Measurements from ENCODE around the gene ASCC2.

Gene ASCC2

GRCh38 chr22:29833392-29833965, 4.6 kb downstream of the ASCC2 start:
- no peak for TF ChIP-seq YY1 (IDR thresholded peaks at IDR 0.05; ENCODE audit: low read depth)
- TF ChIP-seq MAX (IDR thresholded peaks at IDR 0.05), result no peak
- TF ChIP-seq CEBPB (IDR thresholded peaks at IDR 0.05), result no peak
- TF ChIP-seq TCF12 (IDR thresholded peaks at IDR 0.05; ENCODE audit: low read depth), result no peak
- no peak for TF ChIP-seq CREB1 (IDR thresholded peaks at IDR 0.05; ENCODE audit: low read depth)
- TF ChIP-seq EGR1 (IDR thresholded peaks at IDR 0.05), result no peak
- TF ChIP-seq FOXM1 (IDR thresholded peaks at IDR 0.05; ENCODE audit: borderline replicate concordance, low read depth), result no peak
- no peak for TF ChIP-seq TEAD4 (IDR thresholded peaks at IDR 0.05)
- TF ChIP-seq REST (IDR thresholded peaks at IDR 0.05; ENCODE audit: low read depth), result no peak
- no peak for TF ChIP-seq ZBTB7A (IDR thresholded peaks at IDR 0.05; ENCODE audit: low read depth)
- no peak for TF ChIP-seq TAF1 (IDR thresholded peaks at IDR 0.05; ENCODE audit: low read depth)
- TF ChIP-seq NFIC (IDR thresholded peaks at IDR 0.05), result no peak
- no peak for TF ChIP-seq RAD21 (IDR thresholded peaks at IDR 0.05; ENCODE audit: low read depth)
- no peak for TF ChIP-seq USF1 (IDR thresholded peaks at IDR 0.05)
- no peak for TF ChIP-seq EP300 (IDR thresholded peaks at IDR 0.05; ENCODE audit: borderline replicate concordance)

GRCh38 chr22:29831958-29832357, 6.1 kb downstream of the ASCC2 start:
- no peak for TF ChIP-seq MAX (IDR thresholded peaks at IDR 0.05)
- TF ChIP-seq NFIC (IDR thresholded peaks at IDR 0.05), result no peak
- TF ChIP-seq CREB1 (IDR thresholded peaks at IDR 0.05; ENCODE audit: low read depth), result no peak
- TF ChIP-seq YY1 (IDR thresholded peaks at IDR 0.05; ENCODE audit: low read depth), result no peak
- no peak for TF ChIP-seq FOXM1 (IDR thresholded peaks at IDR 0.05; ENCODE audit: borderline replicate concordance, low read depth)
- TF ChIP-seq USF1 (IDR thresholded peaks at IDR 0.05), result no peak
- no peak for TF ChIP-seq EGR1 (IDR thresholded peaks at IDR 0.05)
- TF ChIP-seq ZBTB7A (IDR thresholded peaks at IDR 0.05; ENCODE audit: low read depth), result no peak
- TF ChIP-seq TCF12 (IDR thresholded peaks at IDR 0.05; ENCODE audit: low read depth), result no peak

- TF ChIP-seq ZBTB7A (IDR thresholded peaks at IDR 0.05; ENCODE audit: low read depth) (no peak), NFIC (IDR thresholded peaks at IDR 0.05) (no peak), CEBPB (IDR thresholded peaks at IDR 0.05) (no peak), EGR1 (IDR thresholded peaks at IDR 0.05) (no peak)
These were observed 6.7 kb downstream of the ASCC2 start for GRCh38 chr22:29831186-29831921.

- TF ChIP-seq CEBPB (IDR thresholded peaks at IDR 0.05) (no peak), EGR1 (IDR thresholded peaks at IDR 0.05) (no peak), MAX (IDR thresholded peaks at IDR 0.05) (no peak), REST (IDR thresholded peaks at IDR 0.05; ENCODE audit: low read depth) (no peak), RAD21 (IDR thresholded peaks at IDR 0.05; ENCODE audit: low read depth) (no peak), EP300 (IDR thresholded peaks at IDR 0.05; ENCODE audit: borderline replicate concordance) (no peak), CREB1 (IDR thresholded peaks at IDR 0.05; ENCODE audit: low read depth) (no peak)
These were observed 7.5 kb downstream of the ASCC2 start for GRCh38 chr22:29830585-29830984.

- TF ChIP-seq CEBPB (IDR thresholded peaks at IDR 0.05), result no peak
- no peak for TF ChIP-seq TEAD4 (IDR thresholded peaks at IDR 0.05)
- no peak for TF ChIP-seq FOXM1 (IDR thresholded peaks at IDR 0.05; ENCODE audit: borderline replicate concordance, low read depth)
- TF ChIP-seq MAX (IDR thresholded peaks at IDR 0.05), result no peak
- TF ChIP-seq REST (IDR thresholded peaks at IDR 0.05; ENCODE audit: low read depth), result no peak
- no peak for TF ChIP-seq YY1 (IDR thresholded peaks at IDR 0.05; ENCODE audit: low read depth)
- TF ChIP-seq TAF1 (IDR thresholded peaks at IDR 0.05; ENCODE audit: low read depth), result no peak
- no peak for TF ChIP-seq EGR1 (IDR thresholded peaks at IDR 0.05)
- TF ChIP-seq CREB1 (IDR thresholded peaks at IDR 0.05; ENCODE audit: low read depth), result no peak
- no peak for TF ChIP-seq NFIC (IDR thresholded peaks at IDR 0.05)
- no peak for TF ChIP-seq USF1 (IDR thresholded peaks at IDR 0.05)
- TF ChIP-seq ZBTB7A (IDR thresholded peaks at IDR 0.05; ENCODE audit: low read depth), result no peak
These were observed 11.0 kb downstream of the ASCC2 start for GRCh38 chr22:29827091-29827490.
